SK-N-SH (cell line): ENCODE results near the gene FUCA1. TPM values are rescaled to one million over a fixed set of nuclear protein-coding genes. Genes with fewer than 3 reads are reported as not detected.

ENCODE experiments used
- CTCF ChIA-PET: fragments of 300-600, 350-600 bp; formaldehyde crosslinking; extraction: SDS; loops from one replicate; lab custom pipeline; 2021; lab: Yijun Ruan, JAX
- POLR2A ChIA-PET: fragments of 350-600 bp; sonication (Branson Sonifier 250); formaldehyde crosslinking; extraction: SDS; loops from one replicate; lab custom pipeline; 2020; ENCODE audit warnings: antibody characterized with exemption, inconsistent platforms; lab: Yijun Ruan, JAX
- DNase-seq: peaks from one replicate; pipeline ENCODE4 v3.0.0; 2012
- H2AFZ ChIP-seq: fragments of 200-600 bp; sonication (generic); 2 replicates; pipeline ENCODE4 v1.8.1; 2016; ENCODE audit warnings: antibody characterized with exemption, mild to moderate bottlenecking, low read depth
- H3F3A ChIP-seq: fragments of 200-600 bp; sonication (generic); replicated peaks from 2 replicates; pipeline ENCODE3; 2016; ENCODE audit warnings: antibody characterized with exemption, mild to moderate bottlenecking; ENCODE audit not compliant: insufficient read depth
- H3K27ac ChIP-seq, 2 experiments: fragments of 200-500 bp in 1 of 2; fragments of 200-600 bp in 1 of 2; sonication (Bioruptor generic) in 1 of 2; sonication (generic), shearing (Covaris generic) in 1 of 2; 2 replicates each; pipeline versions ENCODE4 v1.5.1 to v1.6.1; 2014 to 2016; ENCODE audit warnings: low read depth in 2 of 2, inconsistent platforms in 1 of 2, low read length in 1 of 2, mild to moderate bottlenecking in 1 of 2, mixed read lengths in 1 of 2
- H3K27me3 ChIP-seq: fragments of 200-600 bp; sonication (generic), shearing (Covaris generic); 2 replicates; pipeline ENCODE4 v1.6.1; 2016; ENCODE audit warnings: mixed run types; ENCODE audit not compliant: insufficient read depth
- H3K36me3 ChIP-seq, 2 experiments: fragments of 200-500 bp in 1 of 2; fragments of 200-600 bp in 1 of 2; sonication (Bioruptor generic) in 1 of 2; sonication (generic) in 1 of 2; replicated peaks in 1 of 2; 2 replicates each; pipeline versions ENCODE3 to v1.5.1; 2014 to 2016; ENCODE audit warnings: low read length in 1 of 2, mild to moderate bottlenecking in 1 of 2; ENCODE audit not compliant: insufficient read depth in 2 of 2, control insufficient read depth in 1 of 2
- H3K4me1 ChIP-seq, 2 experiments: fragments of 200-500 bp in 1 of 2; fragments of 200-600 bp in 1 of 2; sonication (Bioruptor generic) in 1 of 2; sonication (generic), shearing (Covaris generic) in 1 of 2; 2 replicates each; pipeline versions ENCODE4 v1.5.1 to v1.6.1; 2014 to 2016; ENCODE audit warnings: low read depth in 1 of 2, low read length in 1 of 2, mixed run types in 1 of 2; ENCODE audit not compliant: insufficient read depth in 2 of 2, control insufficient read depth in 1 of 2
- H3K4me2 ChIP-seq: fragments of 200-600 bp; sonication (generic), shearing (Covaris generic); 2 replicates; pipeline ENCODE4 v1.6.1; 2017; ENCODE audit warnings: mixed run types
- H3K4me3 ChIP-seq, 2 experiments: fragments of 200-500 bp in 1 of 2; fragments of 200-600 bp in 1 of 2; sonication (Bioruptor generic) in 1 of 2; sonication (generic), shearing (Covaris generic) in 1 of 2; 2 replicates each; pipeline versions ENCODE4 v1.5.1 to v1.8.1; 2014 to 2016; ENCODE audit warnings: low read depth in 2 of 2, inconsistent platforms in 1 of 2, low read length in 1 of 2, mild to moderate bottlenecking in 1 of 2, mixed read lengths in 1 of 2, moderate library complexity in 1 of 2
- H3K79me2 ChIP-seq: fragments of 200-600 bp; sonication (generic); 2 replicates; pipeline ENCODE4 v1.8.1; 2017; ENCODE audit warnings: mild to moderate bottlenecking; ENCODE audit not compliant: insufficient read depth
- H3K9ac ChIP-seq: fragments of 200-600 bp; sonication (generic); 2 replicates; pipeline ENCODE4 v1.6.1; 2017; ENCODE audit warnings: mixed run types
- H3K9me2 ChIP-seq: fragments of 200-600 bp; sonication (generic); 2 replicates; pipeline ENCODE4 v1.6.1; 2017; ENCODE audit warnings: mixed run types
- H3K9me3 ChIP-seq: fragments of 200-600 bp; sonication (generic); 2 replicates; pipeline ENCODE4 v1.6.1; 2017; ENCODE audit warnings: mixed run types, mild to moderate bottlenecking, moderate library complexity
- H4K20me1 ChIP-seq: fragments of 200-600 bp; sonication (generic); 2 replicates; pipeline ENCODE4 v1.6.1; 2017; ENCODE audit warnings: mild to moderate bottlenecking, mixed run types; ENCODE audit not compliant: insufficient read depth
- EP300 ChIP-seq, 2 experiments: IDR thresholded peaks; 2 replicates each; pipeline versions ENCODE4 v1.4.0 to v1.6.1; 2012; ENCODE audit warnings: borderline replicate concordance in 1 of 2, low read depth in 1 of 2, low read length in 1 of 2
- EZH2phosphoT487 ChIP-seq: fragments of 200-600 bp; sonication (generic); IDR thresholded peaks from 2 replicates; pipeline ENCODE4 v1.6.1; 2017; ENCODE audit warnings: low read depth, mixed run types, mild to moderate bottlenecking, antibody characterized with exemption, moderate library complexity, borderline replicate concordance
- FOXJ3 ChIP-seq: sonication (generic); formaldehyde crosslinking; IDR thresholded peaks from 2 replicates; pipeline ENCODE4 v1.5.1; 2020; ENCODE audit warnings: mild to moderate bottlenecking, missing genetic modification reagents
- GATA2 ChIP-seq: sonication (generic); formaldehyde crosslinking; IDR thresholded peaks from 2 replicates; pipeline ENCODE4 v1.5.0; 2020; ENCODE audit warnings: mild to moderate bottlenecking, missing genetic modification reagents
- JUND ChIP-seq: IDR thresholded peaks from 2 replicates; pipeline ENCODE4 v1.4.0; 2012
- NFIC ChIP-seq: IDR thresholded peaks from 2 replicates; pipeline ENCODE4 v1.4.0; 2012; ENCODE audit warnings: borderline replicate concordance
- POLR2AphosphoS5 ChIP-seq: IDR thresholded peaks from 2 replicates; pipeline ENCODE4 v1.6.1; 2012; ENCODE audit warnings: low read depth, low read length
- RXRA ChIP-seq: IDR thresholded peaks from 2 replicates; pipeline ENCODE4 v1.4.0; 2012; ENCODE audit warnings: low read depth, mild to moderate bottlenecking, borderline replicate concordance
- SIN3A ChIP-seq: IDR thresholded peaks from 2 replicates; pipeline ENCODE4 v1.6.1; 2012; ENCODE audit warnings: low read depth, mild to moderate bottlenecking, low read length, moderate library complexity, borderline replicate concordance
- SMC3 ChIP-seq: IDR thresholded peaks from 2 replicates; pipeline ENCODE4 v1.6.1; 2012; ENCODE audit warnings: low read depth, low read length, improper control_type of control experiment
- TEAD4 ChIP-seq: IDR thresholded peaks from 2 replicates; pipeline ENCODE4 v1.4.0; 2012; ENCODE audit warnings: mild to moderate bottlenecking, borderline replicate concordance; ENCODE audit not compliant: insufficient read depth
- WGBS: methylation state at CpG from one replicate; pipeline ENCODE4 v1.1.6; 2017; ENCODE audit warnings: low lambda C conversion rate; 5-methylcytosine and 5-hydroxymethylcytosine counted together
- polyA plus RNA-seq, 3 experiments: library from polyadenylated mRNA; depleted of rRNA; stranded (reverse); fragments of >200 nt; gene quantifications; 2 replicates each; pipeline ENCODE4 v1.2.3, GENCODE V29; 2012
- TF ChIP-seq, protein P1 (sequence below): fragments of 150-350 bp; IDR thresholded peaks from 2 replicates; pipeline ENCODE4 v1.6.1; 2017; ENCODE audit warnings: antibody characterized with exemption, low read length, low read depth, borderline replicate concordance
- TF ChIP-seq, protein P2 (sequence below): fragments of 150-350 bp; IDR thresholded peaks from 2 replicates; pipeline ENCODE4 v1.6.1; 2016; ENCODE audit warnings: mild to moderate bottlenecking, low read depth, low read length
- TF ChIP-seq, protein P3 (sequence below): IDR thresholded peaks from 2 replicates; pipeline ENCODE4 v1.4.0; 2012; ENCODE audit warnings: low read depth
- TF ChIP-seq, protein P4 (sequence below): IDR thresholded peaks from 2 replicates; pipeline ENCODE4 v1.4.0; 2012; ENCODE audit warnings: low read depth, borderline replicate concordance
- TF ChIP-seq, protein P5 (sequence below): IDR thresholded peaks from 2 replicates; pipeline ENCODE4 v1.4.0; 2012; ENCODE audit warnings: low read depth, borderline replicate concordance
- TF ChIP-seq, protein P6 (sequence below): IDR thresholded peaks from 2 replicates; pipeline ENCODE4; 2012

Gene FUCA1
- polyA plus RNA-seq, 1 of the 3 experiments (the other 2 are of a cell fraction): 31.9 TPM

DNA sequence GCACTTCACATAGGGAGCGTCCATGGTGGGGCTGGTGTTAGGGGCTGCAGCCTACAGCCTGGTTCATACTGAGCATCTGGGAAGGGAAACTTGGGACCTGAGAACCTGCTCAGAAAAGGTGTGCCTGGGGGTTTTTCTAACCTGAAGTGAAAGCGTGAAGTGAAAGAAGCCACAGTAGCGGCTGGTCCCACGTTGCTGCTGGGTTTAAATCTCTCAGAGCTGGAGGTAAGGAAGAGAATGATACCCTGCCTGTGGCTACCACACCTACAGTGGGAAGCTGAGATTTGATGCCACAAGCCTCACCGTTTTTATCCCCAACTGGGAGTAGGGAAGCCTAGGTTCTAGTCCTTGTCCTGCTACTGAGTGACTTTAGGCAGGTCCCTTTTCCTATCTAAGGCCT is 21.0 kb upstream of the FUCA1 start (continued):
- TF ChIP-seq, protein P1, sequence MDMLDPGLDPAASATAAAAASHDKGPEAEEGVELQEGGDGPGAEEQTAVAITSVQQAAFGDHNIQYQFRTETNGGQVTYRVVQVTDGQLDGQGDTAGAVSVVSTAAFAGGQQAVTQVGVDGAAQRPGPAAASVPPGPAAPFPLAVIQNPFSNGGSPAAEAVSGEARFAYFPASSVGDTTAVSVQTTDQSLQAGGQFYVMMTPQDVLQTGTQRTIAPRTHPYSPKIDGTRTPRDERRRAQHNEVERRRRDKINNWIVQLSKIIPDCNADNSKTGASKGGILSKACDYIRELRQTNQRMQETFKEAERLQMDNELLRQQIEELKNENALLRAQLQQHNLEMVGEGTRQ: no peak
- TF ChIP-seq TEAD4: no peak
- TF ChIP-seq GATA2 (CRISPR knock-in tag): no peak
- TF ChIP-seq NFIC: no peak

DNA sequence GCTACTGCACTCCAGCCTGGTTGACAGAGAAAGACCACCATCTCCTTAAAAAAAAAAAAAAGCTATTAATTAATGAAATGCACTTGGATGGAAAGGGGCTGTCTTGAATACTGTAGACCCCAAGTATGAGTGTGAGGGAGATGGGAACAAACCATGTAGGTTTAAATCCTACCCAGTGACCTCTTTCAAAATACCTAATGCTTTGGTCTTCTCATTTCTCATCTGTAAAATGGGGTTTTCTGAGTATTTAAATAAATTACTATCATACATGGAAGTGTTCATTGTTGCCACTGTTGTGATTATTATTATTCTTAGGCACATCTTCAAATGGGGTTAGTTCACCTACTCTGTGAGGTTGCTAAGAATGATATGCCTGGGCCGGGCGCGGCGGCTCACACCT is 17.1 kb upstream of the FUCA1 start:
- WGBS: 91% methylated on average over 4 of the region's 4 CpGs
- DNase-seq: no peak
- Histone ChIP-seq H3K4me3 (no peak overlapping the region), H3F3A (no peaks in the 10 kb centered on the region), H3K9ac (no peak overlapping the region), H4K20me1 (no peaks in the 10 kb centered on the region), H3K36me3 (no peaks in the 10 kb centered on the region), H3K4me1 (no peaks in the 10 kb centered on the region), H3K9me3 (no peaks in the 10 kb centered on the region), H3K27ac (no peak overlapping the region), H3K79me2 (no peaks in the 10 kb centered on the region), H3K9me2 (no peaks in the 10 kb centered on the region), H3K4me2 (no peak overlapping the region), H3K27me3 (peaks cover 5% of the 10 kb centered on the region; the same call in 1 of the 2 replicates), H2AFZ (no peak overlapping the region)
- TF ChIP-seq, protein P2, sequence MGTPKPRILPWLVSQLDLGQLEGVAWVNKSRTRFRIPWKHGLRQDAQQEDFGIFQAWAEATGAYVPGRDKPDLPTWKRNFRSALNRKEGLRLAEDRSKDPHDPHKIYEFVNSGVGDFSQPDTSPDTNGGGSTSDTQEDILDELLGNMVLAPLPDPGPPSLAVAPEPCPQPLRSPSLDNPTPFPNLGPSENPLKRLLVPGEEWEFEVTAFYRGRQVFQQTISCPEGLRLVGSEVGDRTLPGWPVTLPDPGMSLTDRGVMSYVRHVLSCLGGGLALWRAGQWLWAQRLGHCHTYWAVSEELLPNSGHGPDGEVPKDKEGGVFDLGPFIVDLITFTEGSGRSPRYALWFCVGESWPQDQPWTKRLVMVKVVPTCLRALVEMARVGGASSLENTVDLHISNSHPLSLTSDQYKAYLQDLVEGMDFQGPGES: no peak
- TF ChIP-seq, protein P1: no peak
- no peak for TF ChIP-seq EP300 (IDR thresholded peaks at IDR 0.05; ENCODE audit: borderline replicate concordance in 1 of 2, low read depth in 1 of 2, low read length in 1 of 2)
- TF ChIP-seq POLR2AphosphoS5: no peak
- TF ChIP-seq, protein P3, sequence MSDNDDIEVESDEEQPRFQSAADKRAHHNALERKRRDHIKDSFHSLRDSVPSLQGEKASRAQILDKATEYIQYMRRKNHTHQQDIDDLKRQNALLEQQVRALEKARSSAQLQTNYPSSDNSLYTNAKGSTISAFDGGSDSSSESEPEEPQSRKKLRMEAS: no peak
- no peak for TF ChIP-seq RXRA
- no peak for TF ChIP-seq JUND
- POLR2A ChIA-PET: no interaction called here
- CTCF ChIA-PET: no interaction called here

DNA sequence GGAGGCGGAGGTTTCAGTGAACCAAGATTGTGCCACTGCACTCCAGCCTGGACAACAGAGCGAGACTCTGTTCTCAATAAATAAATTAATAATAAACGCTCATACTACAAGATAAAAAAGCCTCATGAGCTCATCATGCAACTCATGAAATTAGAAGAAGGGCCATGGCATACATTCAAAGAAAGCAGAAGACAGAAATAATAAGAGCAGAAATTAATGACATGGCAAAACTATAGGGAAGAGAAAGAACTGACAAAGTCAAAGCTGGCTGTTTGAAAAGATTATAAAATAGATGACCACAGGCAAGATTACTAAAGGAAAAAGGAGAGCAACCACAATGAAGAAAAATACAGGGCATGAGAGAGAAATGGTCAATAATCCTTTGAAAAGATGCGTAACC is 14.7 kb upstream of the FUCA1 start:
- ChIA-PET CTCF (interaction anchor here (0.6 to 2.3 kb wide), 3 partner anchors 34 to 245 kb away, joined by 3 to 8 read pairs (median 3); no protein-coding TSS in a partner anchor), POLR2A (no interaction called here)
- TF ChIP-seq, protein P3: no peak
- TF ChIP-seq, protein P4, sequence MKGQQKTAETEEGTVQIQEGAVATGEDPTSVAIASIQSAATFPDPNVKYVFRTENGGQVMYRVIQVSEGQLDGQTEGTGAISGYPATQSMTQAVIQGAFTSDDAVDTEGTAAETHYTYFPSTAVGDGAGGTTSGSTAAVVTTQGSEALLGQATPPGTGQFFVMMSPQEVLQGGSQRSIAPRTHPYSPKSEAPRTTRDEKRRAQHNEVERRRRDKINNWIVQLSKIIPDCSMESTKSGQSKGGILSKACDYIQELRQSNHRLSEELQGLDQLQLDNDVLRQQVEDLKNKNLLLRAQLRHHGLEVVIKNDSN: no peak
- TF ChIP-seq TEAD4: no peak
- TF ChIP-seq EZH2phosphoT487: no peak
- no peak for TF ChIP-seq FOXJ3
- no peak for TF ChIP-seq RXRA
- TF ChIP-seq SIN3A: no peak
- TF ChIP-seq GATA2 (CRISPR knock-in tag): no peak
- TF ChIP-seq, protein P5, sequence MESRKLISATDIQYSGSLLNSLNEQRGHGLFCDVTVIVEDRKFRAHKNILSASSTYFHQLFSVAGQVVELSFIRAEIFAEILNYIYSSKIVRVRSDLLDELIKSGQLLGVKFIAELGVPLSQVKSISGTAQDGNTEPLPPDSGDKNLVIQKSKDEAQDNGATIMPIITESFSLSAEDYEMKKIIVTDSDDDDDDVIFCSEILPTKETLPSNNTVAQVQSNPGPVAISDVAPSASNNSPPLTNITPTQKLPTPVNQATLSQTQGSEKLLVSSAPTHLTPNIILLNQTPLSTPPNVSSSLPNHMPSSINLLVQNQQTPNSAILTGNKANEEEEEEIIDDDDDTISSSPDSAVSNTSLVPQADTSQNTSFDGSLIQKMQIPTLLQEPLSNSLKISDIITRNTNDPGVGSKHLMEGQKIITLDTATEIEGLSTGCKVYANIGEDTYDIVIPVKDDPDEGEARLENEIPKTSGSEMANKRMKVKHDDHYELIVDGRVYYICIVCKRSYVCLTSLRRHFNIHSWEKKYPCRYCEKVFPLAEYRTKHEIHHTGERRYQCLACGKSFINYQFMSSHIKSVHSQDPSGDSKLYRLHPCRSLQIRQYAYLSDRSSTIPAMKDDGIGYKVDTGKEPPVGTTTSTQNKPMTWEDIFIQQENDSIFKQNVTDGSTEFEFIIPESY: no peak
- no peak for TF ChIP-seq NFIC
- TF ChIP-seq, protein P6, sequence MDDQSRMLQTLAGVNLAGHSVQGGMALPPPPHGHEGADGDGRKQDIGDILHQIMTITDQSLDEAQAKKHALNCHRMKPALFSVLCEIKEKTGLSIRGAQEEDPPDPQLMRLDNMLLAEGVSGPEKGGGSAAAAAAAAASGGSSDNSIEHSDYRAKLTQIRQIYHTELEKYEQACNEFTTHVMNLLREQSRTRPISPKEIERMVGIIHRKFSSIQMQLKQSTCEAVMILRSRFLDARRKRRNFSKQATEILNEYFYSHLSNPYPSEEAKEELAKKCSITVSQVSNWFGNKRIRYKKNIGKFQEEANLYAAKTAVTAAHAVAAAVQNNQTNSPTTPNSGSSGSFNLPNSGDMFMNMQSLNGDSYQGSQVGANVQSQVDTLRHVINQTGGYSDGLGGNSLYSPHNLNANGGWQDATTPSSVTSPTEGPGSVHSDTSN: no peak
- no peak for TF ChIP-seq SMC3

More for the DNA sequence above, 14.7 kb upstream of the FUCA1 start:
- 79% methylated on average over 4 of the region's 4 CpGs for WGBS
- Histone ChIP-seq H3F3A (no peaks in the 10 kb centered on the region), H3K9me3 (0 out of 2 replicates have a peak, but pooled peaks cover 5% of the 10 kb centered on the region), H3K4me3 (no peak overlapping the region), H2AFZ (no peak overlapping the region), H3K27ac (no peak overlapping the region), H3K36me3 (no peaks in the 10 kb centered on the region), H3K4me2 (no peak overlapping the region), H3K79me2 (no peaks in the 10 kb centered on the region), H3K9me2 (no peaks in the 10 kb centered on the region), H3K4me1 (no peaks in the 10 kb centered on the region), H3K27me3 (no peaks in the 10 kb centered on the region), H3K9ac (no peak overlapping the region), H4K20me1 (no peaks in the 10 kb centered on the region)
- DNase-seq: no peak
